Omental fat pad (tissue), 4 donors: ENCODE data around the gene TBC1D24. TPM values are rescaled to one million over a fixed set of nuclear protein-coding genes. Genes with fewer than 3 reads are reported as not detected.

ENCODE experiments used
- ATAC-seq: fragments of 150-250 bp; one replicate; pipeline ENCODE4 v1.9.1; 2016; ENCODE audit warnings: mild to moderate bottlenecking, moderate library complexity; ENCODE audit not compliant: low FRiP score
- DNase-seq: peaks from one replicate; pipeline ENCODE4 v3.0.0-alpha.2; 2019; ENCODE audit warnings: low spot score
- CTCF ChIP-seq, 3 donors: fragments of 450-650 bp; IDR thresholded peaks; one replicate each; pipeline ENCODE4 v1.5.1; 2016 to 2017; ENCODE audit warnings: antibody characterized with exemption in 3 of 3, mild to moderate bottlenecking in 3 of 3, moderate library complexity in 2 of 3
- total RNA-seq, 4 donors: library from RNA; depleted of rRNA; stranded (reverse); fragments of >200 nt; gene quantifications; one replicate each; pipeline ENCODE4 v1.1.0, GENCODE V29; 2016

The TBC1D24 gene
- total RNA-seq, 4 donors from 2014 or later, result 10.4 to 19.4 (median 13.0) TPM

- no peak for TF ChIP-seq CTCF (IDR thresholded peaks at IDR 0.05)
- no peak for DNase-seq
- no peak for ATAC-seq
These were observed 52.8 kb downstream of the TBC1D24 start for GRCh38 chr16:2527784-2528100.

GRCh38 chr16:2528161-2529060 is 53.5 kb downstream of the TBC1D24 start:
- DNase-seq (no peak), ATAC-seq (no peak)
- no peak for TF ChIP-seq CTCF (IDR thresholded peaks at IDR 0.05)

GRCh38 chr16:2529061-2529931 is 54.4 kb downstream of the TBC1D24 start:
- TF ChIP-seq CTCF (IDR thresholded peaks at IDR 0.05), result no peak
- ATAC-seq (no peak), DNase-seq (no peak)

- DNase-seq, result no peak
- no peak for TF ChIP-seq CTCF (IDR thresholded peaks at IDR 0.05)
- no peak for ATAC-seq
These were observed 55.2 kb downstream of the TBC1D24 start for GRCh38 chr16:2529961-2530628.

- TF ChIP-seq CTCF (IDR thresholded peaks at IDR 0.05), result no peak
- DNase-seq (no peak), ATAC-seq (no peak)
These were observed 55.8 kb downstream of the TBC1D24 start for GRCh38 chr16:2530629-2531318.

GRCh38 chr16:2531371-2531695 is 56.4 kb downstream of the TBC1D24 start, which contains the start of gene CEMP1:
Gene CEMP1, minus strand, starts transcription at chr16:2531408. Its CDS starts 335 bp downstream, at chr16:2531073.
- ATAC-seq, result peak; percentile 3
- no peak for DNase-seq
- no peak for TF ChIP-seq CTCF (IDR thresholded peaks at IDR 0.05)
